HG03103 (cell line): ENCODE results near the gene KCTD12.

Source experiments
- ATAC-seq: cut with Tn5 transposase; IDR thresholded peaks from one replicate; pipeline ENCODE4 v1.9.1; 2021; ENCODE audit warnings: low read depth; ENCODE audit not compliant: unreplicated experiment

Gene KCTD12

DNA sequence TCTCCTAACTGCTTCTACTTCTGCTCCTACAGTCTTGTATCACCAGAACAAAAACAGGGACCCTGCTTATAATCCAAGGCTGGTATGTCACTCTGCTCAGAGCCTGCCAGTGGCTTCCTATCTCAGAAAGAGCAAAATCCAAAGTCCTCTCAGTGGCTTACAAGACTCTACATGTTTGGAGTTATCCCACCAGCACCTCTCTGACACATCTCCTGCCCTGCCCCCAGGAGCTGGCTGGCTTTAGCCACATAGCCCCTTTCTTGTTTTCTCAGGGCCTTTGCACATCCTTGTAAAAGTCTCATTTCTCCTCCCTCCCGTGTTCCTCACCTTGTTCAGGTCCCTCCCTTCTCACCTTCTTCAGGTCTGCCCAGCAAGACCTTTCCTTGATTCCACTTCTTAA is 2.2 kb upstream of the KCTD12 start:
- ATAC-seq: no peak

DNA sequence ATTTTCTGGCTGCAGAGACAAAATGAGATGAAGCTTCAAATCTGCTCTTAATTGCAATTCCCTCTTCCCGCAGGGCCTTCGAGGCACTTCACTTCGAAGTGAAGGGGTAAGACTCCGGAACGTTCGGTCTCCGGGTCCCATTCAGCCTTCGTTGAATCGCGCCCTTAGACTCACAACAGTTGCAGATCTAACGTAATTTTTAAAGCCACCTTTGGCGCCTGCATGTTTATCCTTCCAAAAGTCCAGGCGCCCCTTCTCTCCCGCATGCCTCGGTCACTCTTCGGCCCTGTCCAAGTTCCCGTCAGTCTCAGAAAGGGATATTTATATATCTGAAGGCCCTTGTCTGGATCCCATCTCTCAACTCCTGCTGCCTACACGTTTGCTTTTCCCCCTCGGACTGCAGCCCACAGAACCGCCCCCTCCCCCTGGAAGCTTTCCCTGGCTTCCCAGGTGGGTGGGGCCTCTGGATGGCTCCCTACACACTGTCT is 915 bp upstream of the KCTD12 start:
- ATAC-seq: no peak

DNA sequence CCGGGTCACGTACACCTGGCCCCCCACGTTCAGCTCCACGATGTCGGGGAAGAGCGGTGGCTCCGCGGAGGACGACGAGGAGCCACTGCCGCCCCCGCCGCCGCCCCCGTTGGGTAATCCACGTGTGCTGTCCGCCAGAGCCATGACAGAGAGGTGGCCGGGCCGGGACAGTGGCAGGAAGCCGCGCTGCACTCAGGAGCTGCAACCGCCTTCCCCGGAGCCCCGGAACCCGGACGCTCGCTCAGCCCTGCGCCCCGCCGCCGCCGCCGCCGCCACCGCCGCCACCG is 257 bp downstream of the KCTD12 start:
- no peak for ATAC-seq

DNA sequence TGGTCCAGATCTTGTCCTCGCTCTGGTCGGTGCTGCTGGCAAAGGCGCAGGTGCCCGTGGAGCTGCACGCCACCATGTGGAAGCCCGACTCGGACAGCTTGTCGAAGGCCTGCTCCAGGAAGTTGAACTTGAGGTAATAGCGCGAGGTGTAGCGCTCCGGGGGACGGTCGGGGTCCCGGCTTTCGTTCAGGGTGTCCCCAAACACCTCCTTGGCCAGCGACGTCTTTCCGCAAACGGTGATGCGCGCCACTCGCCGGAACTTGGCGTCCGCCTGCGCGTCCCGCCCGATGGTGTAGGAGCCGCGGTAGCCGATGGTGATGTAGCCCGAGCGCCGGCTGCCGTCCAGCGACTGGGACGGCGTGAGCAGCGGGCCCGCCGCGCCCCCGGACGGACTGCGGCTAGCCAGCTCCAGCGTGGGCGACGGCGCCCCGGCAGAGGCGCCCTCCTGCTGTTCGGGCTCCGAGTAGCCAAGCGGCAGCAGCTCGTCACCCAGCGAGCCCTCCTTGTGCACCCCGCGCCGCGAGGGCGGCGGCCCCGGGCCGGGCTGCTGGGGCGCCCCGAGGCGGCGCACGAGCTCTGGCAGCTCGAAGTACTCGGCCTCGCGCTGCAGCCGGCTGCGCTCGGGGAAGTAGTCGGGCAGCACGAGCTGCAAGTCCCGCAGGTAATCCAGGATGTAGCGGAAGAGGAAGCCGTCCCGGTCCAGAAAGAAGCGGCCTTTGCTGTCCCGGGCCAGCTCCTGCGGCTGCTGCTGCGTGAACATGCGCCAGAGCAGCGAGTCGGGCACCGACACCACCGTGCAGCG is 801 bp downstream of the KCTD12 start:
- peak; percentile 31 for ATAC-seq

DNA sequence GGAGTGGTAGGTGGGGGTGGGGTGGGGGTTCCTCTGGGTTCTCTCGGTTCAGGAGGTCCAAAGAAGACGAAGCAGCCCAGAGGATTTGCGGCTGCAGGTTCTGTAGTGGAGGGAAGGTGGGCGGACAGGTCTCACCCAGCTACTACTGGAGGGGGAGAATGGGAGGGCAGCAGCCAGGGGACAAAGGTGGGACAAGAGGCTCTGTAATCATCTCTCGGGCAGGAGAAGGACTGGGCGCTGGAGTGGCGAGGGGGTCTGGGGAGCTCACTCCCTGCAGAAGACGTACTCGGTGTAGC is 1.4 kb downstream of the KCTD12 start:
- no peak for ATAC-seq

DNA sequence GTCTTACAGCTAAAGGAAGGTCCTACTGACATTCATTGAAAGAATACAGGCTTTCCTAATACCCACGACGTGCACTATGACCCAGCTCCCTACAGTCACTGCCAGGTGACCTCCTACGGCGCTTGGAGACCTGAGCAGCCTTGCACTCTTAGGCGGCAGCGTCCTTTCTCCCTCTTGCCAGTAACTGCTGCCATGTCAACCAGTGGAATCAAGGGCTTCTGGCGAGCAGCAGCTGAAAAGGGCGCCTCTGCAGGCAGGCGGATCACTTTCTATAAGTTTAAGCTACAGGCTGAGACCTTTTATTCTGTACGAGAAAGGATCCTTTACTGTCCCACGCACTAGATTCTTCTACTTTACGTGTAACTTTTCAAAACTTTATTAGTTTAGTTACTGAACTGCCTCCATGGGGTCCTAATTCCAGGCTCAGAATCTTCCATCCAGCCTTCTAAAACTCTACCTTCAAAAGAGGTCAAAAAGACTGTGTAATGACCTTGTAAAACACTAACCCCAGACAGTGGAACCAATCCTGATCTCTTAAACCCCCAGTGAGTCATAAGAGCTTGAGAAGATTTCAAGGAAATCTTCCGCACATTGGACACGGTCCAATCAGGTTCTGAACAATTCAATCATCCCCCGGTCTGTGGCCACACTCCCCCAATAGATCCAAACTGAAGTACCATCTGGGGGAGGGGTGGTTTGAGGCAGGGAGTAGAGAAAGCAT is 1.9 kb downstream of the KCTD12 start:
- ATAC-seq: no peak

DNA sequence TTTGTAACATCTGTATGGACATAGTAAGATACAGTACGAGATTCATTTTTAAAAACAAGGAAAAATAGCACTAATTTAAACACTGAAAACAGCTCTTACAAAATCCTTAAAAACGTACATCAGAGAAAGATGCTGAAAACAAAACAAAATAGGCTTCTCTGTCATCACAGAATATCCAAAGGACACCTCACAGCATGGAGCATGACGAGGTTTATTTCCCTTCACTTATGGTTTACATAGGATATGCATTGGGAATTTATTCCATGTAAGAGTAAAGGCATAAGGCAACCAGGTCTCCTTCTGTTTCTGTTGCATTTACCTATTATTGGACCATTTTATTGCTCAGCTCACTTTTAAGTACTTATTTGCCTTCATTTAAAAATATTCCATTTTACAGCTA is 3.0 kb downstream of the KCTD12 start:
- no peak for ATAC-seq

DNA sequence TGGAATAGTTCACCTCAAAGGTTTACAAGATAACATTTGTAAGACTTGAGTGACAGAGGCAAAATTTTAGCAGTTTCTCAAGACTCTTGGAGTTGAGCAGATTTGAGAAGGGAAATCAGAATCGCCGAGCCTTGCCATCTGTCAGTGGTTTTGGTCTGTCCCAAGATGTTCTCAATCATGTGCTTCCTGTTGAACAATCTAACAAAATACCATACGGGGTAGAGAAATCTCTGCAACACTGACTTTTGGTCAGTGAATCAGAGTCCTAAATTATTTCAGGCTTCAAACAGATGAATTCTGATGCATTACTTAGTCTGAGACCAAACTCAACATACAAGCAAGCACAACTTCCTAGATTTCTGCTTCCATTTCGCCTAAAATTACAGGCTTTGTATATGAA is 3.8 kb downstream of the KCTD12 start:
- no peak for ATAC-seq

DNA sequence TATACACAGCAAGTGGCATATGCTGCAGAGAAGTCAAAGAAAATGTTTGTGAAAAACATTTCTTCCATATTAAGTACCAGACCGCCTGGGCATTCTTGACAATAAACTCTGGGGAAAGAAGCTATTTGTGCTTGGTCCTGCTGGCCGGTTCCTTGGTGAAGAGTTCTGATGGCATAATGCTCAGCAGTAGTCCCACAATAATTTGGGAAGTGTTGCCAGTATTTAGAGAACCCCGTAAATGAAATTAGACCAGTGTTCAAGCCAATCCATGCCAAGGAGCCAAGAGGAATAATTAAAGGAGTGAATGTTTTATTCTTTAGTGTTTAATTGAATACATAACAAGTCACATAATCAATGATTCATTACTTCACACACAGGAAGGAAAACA is 6.3 kb downstream of the KCTD12 start:
- peak; percentile 14 for ATAC-seq

DNA sequence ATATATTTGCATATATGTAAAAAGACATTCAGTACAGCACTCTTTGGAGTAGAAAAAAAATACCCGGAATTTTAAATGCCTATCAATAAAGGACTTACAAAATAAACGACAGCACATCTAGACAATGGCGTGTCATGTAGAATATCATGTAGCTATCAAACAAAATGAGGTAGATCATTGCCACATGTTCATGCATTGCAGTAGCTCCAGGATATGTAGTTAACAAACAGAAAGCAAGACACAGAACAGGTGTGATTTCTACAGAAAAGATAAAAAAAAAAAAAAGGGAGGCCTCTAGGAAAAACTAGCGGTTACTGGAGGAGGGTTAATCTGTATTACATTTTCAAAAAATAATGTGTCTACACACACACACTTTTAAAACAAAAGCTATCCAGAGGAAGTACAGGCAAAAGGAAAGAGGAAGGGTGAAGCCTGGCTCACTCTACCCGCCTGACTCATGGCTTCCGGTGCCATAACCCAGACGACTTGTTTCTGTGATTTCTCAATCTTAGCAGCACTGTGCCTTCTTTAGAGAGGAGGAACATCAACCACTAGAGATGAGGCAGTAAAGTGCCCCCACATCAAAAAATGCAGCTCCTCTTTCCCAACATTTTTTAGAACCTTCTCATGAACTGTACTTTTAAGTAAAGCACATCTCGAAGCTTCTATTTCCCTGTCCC is 6.9 kb downstream of the KCTD12 start:
- ATAC-seq: peak; percentile 90

DNA sequence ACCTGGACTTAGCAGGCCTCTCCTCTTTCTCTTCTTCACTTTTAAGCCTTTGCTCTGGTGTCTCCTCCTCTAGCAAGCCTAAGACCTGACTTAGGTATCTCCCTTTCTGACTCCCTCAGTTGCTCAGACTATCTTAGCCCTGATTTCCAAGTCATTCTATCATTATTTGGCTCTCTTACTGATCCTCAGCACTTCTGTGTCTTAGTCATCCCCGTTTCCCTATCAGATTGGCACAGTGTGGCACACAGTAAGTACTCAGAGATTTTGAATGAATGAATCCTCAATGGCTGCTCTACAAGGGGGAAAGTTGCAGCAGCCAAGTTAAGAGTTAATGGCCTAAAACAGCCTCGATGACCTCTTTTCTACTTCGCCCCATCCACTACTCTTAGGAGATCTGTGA is 8.2 kb downstream of the KCTD12 start:
- ATAC-seq: no peak

DNA sequence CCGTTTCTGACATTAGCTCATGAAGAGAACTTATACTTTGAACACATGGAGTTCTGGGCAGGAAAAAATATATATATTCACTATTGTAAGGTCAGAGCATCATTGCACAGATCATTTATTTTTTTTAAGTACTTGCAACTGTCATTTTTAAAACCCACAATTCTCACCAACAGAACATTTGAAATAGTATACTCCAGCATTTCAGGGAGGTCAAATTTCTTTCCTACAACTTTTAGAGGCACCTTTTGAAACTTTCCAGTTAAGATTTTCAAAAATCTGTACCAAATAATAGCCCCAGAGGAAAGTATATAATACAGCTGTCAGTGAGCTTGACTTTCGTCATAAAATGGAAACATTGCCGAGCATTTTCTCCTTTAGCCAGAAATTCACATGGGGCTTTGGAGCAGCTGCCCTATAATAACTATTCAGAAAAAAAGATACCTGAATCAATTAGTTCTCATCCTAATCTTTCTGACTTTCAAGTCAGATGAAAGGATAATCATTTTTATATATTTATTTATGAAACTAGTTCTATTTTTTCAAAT is 10.9 kb downstream of the KCTD12 start:
- ATAC-seq: no peak

DNA sequence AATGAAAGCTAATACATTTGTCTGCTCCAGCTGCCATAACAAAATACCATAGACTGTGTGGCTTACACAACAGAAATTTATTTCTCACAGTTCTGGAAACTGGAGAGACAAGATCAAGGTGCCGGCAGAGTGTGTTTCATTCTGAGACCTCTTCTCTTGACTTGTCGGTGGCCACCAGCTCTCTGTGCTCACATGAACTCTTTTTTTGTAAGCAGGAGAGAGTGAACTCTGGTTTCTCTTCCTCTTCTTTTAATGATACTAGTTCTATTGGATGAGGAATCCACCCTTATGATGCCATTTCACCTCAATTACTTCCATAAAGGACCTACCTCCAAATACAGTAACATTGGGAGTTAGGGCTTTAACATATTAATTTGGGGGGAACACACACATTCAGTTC is 11.7 kb downstream of the KCTD12 start:
- ATAC-seq: peak; percentile 93

DNA sequence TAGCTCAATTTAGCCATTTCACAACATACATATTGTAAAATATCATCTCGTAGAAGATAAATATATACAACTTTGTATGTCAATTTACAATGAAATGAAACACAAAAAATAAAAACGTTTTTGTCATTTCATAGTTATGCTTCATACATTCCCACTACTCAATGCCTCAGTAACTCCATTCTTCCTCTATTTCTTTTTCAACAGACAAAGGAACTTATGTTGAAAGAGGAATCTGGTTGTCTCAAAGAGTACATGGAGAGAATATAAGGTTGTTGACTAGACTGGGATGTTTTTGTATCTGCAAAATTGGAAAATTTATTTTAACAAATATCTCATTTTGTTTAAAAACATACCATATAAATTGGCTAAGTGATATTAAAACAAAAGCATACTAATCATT is 12.8 kb downstream of the KCTD12 start:
- no peak for ATAC-seq

DNA sequence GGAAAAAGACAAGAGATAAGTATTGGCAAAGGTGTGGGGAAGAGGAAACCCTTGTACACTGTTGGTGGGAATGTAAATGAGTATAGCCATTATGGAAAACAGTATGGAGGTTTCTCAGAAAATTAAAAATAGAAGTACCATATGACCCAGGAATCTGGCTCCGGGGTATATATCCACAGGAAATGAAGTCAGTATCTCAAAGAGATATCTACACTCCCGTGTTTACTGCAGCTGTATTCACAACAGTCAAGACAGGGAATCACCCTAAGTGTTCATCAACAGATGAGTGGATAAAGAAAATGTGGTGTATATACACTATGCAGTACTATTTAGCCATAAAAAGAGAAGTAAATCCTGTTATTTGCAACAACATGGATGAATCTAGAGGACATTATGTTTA is 13.5 kb downstream of the KCTD12 start:
- ATAC-seq: no peak

DNA sequence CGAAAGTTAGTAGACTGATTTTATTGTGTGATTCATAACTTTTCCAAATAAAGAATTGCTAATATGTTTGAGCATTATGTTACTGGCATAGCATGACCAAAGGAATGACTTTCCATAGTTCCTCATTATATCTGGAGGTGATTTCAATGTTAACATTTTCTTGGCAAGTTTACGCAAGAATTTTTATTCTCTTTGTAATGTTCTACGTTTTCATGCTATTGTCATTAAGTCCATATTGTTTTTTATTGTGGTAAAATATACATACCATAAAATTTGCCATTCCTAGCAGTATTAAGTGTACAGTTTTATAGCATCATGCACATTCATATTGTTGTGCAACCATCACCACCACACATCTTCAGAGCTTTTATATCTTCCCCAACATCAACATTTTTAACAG is 14.8 kb downstream of the KCTD12 start:
- ATAC-seq: no peak

DNA sequence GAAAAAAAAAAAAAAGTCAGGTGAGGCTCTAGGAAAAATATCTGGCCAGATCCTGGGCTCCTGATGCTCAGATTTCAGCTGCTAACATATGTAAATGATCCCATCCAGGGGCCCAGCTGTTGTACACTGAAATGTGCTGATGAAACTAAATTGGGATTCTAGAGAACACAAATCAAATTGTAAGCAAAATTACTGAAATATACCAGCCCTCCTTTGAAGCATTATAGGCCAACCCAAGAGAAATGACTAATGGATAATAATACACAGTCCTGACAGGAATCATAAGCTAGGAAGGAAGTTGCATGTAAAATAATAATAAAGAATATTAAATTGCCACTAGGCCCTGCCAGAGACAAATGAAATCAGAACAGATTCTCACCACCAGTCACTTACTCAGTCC is 17.8 kb downstream of the KCTD12 start:
- no peak for ATAC-seq

DNA sequence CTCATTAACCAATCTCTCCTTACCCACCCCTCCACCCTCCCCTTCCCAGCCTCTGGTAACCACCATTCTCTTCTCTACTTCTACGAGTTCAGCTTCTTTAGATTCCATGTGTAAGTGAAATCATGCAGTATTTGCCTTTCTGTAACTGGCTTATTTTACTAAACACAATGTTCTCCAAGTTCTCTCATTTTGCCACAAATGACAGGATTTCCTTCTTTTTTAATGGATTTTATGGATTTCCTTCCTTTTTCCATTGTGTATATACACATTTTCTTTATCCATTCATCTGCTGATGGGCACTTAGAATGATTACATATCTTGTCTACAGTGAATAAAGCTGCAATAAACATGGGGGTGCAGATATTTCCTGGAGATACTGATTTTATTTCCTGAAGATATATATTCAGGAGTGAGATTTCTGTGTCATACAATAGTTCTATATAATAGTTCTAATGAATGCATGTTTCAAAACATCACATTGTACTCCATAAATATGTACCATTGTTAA is 20.2 kb downstream of the KCTD12 start:
- no peak for ATAC-seq

DNA sequence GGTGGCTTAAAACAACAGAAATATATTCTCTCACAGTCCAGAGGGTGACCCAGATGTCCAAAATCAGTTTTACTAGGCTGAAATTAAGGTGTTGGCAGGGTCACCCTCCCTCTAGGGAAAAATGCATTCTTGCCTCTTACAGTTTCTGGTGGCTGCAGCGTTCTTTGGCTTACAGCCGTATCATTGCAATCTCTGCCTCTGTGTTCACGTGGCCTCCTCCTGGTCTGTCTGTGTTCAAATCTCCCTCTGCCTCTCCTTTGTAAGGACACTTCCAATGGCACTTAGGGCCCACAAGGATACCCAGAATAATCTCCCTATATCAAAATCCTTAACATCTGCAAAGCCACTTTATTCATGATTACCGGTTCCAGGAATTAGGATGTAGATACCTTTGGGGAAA is 21.1 kb downstream of the KCTD12 start:
- ATAC-seq: no peak

DNA sequence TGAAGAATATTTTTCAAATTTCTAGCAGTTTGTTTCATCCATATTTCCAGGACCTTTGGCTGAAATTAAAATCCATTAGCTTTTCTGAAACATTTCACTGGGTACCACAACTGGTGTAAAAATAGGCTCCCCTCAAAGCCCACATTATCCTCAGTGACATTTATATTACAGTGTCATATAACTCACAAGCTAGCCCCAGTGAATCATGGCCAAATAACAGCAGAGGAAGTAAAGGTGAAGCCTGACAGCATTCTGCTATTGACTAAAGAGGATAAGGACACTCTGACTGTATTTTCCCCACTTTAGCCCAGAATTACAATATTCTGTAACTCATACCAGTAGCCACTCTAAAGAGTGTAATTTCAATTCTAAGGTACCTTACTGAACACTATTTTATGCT is 21.9 kb downstream of the KCTD12 start:
- no peak for ATAC-seq

DNA sequence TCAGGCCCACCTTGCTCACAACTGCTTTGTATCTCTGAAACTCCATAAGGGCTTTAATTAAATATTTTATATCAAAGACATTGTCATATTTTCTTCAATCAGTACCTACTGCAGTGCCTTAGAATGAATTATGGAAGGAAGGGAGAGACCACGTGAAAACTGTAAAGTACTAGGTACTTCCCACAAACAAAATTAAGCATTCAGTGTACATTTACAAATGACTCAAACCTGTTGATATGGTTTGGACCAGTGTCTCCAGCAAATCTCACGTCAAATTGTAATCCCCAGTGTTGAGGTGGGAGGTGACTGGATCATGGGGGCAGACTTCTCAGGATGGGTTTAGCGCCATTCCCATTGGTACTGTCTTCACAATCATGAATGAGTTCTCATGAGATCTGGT is 23.2 kb downstream of the KCTD12 start:
- no peak for ATAC-seq

DNA sequence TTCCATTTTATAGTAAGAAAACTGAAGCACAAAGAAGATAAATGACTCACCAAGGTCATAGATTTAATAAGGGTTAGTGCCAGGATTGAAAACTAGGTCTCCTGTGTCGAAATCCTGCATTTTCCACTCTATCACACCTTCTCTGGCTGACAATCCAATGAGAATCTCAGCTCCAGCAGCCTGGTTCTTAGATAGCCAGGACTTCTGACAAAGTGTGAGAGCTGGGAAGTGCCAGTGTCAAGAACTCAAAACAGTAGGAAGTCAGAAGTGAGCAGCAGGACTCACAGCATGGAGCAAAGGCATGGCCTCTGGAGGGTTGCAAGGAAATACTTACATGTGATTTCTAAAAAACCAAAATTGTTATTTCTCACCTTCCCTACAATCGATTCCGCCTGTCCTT is 24.3 kb downstream of the KCTD12 start:
- ATAC-seq: no peak
